DND-41 (cell line): ENCODE results near the gene BCO2.

ENCODE experiments used
- CTCF ChIP-seq: IDR thresholded peaks from 2 replicates; pipeline ENCODE4 v1.5.1; 2012; ENCODE audit warnings: borderline replicate concordance, low read length, moderate library complexity, mild to moderate bottlenecking; ENCODE audit not compliant: poor library complexity, severe bottlenecking; ENCODE audit errors: extremely low read depth
- EZH2 ChIP-seq: IDR thresholded peaks from 3 replicates; pipeline ENCODE4 v1.6.1; 2012; ENCODE audit warnings: borderline replicate concordance, low read depth, mild to moderate bottlenecking, moderate library complexity, low read length, inconsistent platforms; ENCODE audit not compliant: severe bottlenecking

- TF ChIP-seq CTCF, result no peak
- TF ChIP-seq EZH2, result no peak
Observed at GRCh38 chr11:112143597-112143996, 31.7 kb upstream of the BCO2 start.
